Epithelial cell of prostate (primary cell): Measurements from ENCODE around the gene CYLD.

Source experiments
- DNase-seq: peaks from one replicate; pipeline ENCODE4 v3.0.0-alpha.2; 2011; ENCODE audit warnings: low read depth, low spot score
- H3K27ac ChIP-seq: fragments of 450-650 bp; 2 replicates; pipeline ENCODE4 v1.5.1; 2017; ENCODE audit warnings: mild to moderate bottlenecking

The CYLD gene

GRCh38 chr16:50812876-50813466 lies 71.1 kb downstream of the CYLD start:
- no peak for DNase-seq
- H3K27ac ChIP-seq: no peak overlapping the region

DNA sequence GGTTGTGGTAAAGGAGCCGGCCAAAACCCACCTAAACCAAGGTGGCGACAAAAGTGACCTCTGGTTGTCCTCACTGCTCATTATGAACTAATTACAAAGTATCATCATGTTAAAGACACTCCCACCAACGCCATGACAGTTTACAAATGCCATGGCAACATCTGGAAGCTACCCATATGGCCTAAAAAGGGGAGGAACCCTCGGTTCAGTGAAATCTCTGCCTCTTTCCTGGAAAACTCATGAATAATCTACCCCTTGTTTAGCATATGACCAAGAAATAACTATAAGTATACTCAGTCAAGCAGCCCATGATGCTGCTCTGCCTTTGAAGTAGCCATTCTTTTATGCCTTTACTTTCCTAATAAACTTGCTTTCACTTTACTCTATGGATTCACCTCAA lies 72.2 kb downstream of the CYLD start:
- no peak for DNase-seq
- no peak overlapping the region for H3K27ac ChIP-seq

- no peak for DNase-seq
- no peak overlapping the region for H3K27ac ChIP-seq
Measured at GRCh38 chr16:50814541-50814940, 72.7 kb downstream of the CYLD start.

DNA sequence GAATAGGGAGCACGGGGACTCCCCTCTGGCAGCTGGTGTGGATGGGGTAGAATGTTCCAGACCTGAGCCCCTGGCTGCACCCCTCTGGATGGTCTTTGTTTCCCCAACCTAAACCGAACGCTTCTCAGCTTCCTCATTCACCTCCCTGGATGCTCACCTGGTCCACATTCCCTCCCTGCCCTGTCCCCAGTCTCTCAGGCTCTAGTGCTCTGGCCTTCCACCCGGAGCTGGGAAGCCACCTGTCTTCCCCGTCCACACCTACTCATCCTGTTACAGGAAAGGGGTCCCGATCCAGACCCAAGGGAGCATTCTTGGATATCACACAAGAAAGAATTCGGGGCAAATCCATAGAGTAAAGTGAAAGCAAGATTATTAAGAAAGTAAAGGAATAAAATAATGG lies 73.5 kb downstream of the CYLD start:
- no peak for DNase-seq

GRCh38 chr16:50816901-50817555 lies 75.1 kb downstream of the CYLD start:
- no peak for DNase-seq

More for the DNA sequence above, 73.5 kb downstream of the CYLD start:
- H3K27ac ChIP-seq: no peak overlapping the region

DNA sequence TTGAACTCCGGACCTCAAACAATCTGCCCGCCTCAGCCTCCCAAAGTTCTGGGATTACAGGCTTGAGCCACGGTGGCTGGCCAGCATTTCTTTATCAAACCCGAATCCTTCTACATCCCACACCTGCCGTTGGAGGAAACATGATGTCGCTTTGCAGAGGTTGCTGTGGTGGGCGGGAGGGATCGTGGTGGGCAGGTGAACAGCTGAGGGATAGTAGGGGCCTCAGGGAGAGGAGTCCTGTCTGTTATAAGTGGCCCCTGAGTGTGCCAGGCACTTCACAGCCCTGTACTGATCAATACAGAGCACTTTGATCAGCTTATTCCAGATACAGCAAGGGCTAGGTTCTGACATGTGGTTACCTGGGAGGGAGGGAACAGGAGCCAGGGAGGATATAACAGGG lies 76.5 kb downstream of the CYLD start:
- DNase-seq: no peak
- no peak overlapping the region for H3K27ac ChIP-seq

More at GRCh38 chr16:50816901-50817555, 75.1 kb downstream of the CYLD start:
- H3K27ac ChIP-seq: no peak overlapping the region

DNA sequence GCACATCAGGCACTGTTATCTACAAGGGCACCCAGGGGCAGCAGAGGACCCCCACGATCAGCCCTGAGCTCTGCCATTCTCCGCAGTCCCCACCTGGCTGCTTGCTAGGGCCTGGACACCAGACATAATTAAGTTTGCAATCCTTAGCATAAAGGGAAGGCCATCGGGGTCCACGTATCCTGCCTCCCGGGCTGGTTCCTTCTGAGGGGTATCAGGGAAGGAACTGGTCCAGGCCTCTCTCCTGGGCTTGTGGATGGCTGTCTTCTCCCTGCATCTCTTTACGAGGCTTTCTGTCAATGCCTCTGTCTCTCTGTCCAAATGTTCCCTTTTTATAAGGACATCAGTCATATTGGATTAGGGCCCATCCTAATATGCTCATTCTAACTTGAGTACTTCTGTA lies 77.8 kb downstream of the CYLD start:
- DNase-seq: no peak
- no peak overlapping the region for H3K27ac ChIP-seq

DNA sequence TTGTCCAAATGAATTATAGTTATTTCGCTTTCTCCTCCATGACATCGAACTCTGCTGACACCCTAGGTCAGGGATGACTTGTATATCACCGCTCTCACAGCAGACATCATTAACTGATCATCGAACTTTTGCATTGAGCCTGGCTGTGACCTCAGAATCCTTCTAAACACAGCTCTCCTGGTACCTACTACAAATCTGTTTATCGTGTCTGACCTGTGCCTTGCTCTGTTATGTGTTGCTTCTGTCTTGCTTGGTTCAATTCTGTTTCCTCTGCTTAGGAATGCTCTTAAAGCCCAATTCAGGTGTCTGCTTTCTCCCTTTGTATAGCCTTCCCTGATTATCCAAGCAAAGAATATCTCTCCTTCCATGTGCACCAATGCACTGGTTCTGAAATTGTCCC lies 78.3 kb downstream of the CYLD start:
- DNase-seq: no peak
- H3K27ac ChIP-seq: no peak overlapping the region

DNA sequence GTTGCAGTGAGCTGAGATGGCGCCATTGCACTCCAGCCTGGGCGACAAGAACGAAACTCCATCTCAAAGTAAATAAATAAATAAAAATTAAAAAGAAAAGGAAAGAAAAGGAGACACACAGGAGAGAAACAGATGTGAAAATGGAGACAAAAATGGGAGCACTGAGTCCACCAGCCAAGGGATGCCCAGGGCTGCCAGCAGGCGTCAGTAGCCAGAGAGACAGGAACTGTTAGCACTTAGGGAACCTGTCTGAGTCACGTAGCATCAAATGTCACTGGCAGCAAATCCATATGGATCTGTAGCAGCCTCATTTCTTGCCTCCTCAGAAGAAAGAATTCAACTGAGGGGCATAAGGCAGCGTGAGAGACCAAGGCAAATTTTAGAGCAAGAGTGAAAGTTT lies 79.7 kb downstream of the CYLD start:
- H3K27ac ChIP-seq: no peak overlapping the region
- DNase-seq: no peak

DNA sequence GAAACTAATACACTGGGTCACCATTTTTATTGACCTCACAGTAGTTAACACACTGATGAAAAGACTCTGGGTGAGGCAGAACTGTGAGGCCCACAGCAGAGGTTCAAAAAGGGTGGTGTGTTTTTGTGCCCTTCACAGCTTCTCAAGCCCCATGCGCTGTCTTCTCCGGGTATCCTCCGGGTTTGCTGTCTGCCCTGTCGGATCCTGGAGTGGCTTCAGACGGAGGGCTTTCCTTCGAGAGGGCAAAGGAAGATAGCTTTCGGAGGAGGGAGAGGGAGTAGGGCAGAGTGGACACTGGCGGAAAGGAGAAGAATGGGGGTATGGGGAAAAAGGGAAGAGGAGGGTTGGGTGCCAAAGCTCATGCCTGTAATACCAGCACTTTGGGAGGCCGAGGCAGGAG lies 80.8 kb downstream of the CYLD start:
- no peak overlapping the region for H3K27ac ChIP-seq
- no peak for DNase-seq

DNA sequence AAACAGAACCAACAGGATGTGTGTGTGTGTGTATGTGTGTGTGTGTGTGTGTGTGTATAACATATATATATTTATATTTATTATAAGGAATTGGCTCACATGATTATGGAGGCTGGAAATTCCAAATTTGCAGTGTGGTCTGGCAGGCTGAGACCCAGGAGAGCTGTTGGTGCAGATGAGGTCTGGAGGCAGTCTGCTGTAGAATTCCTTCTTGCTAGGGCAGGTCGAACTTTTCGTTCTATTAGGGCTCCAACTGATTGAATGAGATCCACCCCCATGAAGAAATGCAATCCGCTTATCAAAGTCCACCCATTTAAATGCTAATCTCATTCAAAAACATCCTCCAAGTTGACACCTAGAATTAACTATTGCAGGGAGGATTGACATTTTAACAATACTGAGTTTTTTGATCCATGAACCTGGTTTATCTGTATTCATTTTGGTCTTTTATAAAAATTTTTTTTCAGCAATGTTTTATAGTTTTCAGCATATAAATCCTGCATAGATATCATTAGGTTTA lies 85.0 kb downstream of the CYLD start:
- no peak for DNase-seq
- no peak overlapping the region for H3K27ac ChIP-seq

DNA sequence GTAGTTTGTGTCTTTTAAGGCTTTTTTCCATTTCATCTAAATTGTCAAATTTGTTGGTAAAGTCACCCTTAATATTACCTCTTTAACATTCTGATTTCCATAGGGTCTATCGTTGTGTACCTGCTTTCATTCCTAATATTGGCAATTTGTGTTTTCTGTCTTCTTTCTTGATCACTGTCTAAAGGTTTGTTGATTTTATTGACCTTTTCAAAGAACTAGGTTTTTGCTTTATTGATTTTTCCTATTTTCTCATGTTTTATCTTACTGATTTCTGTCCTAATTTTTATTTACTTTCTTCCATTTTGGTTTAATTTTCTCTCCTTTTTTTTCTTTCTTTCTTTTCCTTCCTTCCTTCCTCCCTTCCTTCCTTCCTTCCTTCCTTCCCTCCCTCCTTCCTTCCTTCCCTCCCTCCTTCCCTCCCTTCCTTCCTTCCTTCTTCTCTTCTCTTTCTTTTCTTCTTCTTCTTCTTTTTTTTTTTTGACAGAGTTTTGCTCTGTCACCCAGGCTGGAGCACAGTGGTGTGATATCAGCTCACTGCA lies 86.3 kb downstream of the CYLD start:
- no peak overlapping the region for H3K27ac ChIP-seq
- DNase-seq: no peak

DNA sequence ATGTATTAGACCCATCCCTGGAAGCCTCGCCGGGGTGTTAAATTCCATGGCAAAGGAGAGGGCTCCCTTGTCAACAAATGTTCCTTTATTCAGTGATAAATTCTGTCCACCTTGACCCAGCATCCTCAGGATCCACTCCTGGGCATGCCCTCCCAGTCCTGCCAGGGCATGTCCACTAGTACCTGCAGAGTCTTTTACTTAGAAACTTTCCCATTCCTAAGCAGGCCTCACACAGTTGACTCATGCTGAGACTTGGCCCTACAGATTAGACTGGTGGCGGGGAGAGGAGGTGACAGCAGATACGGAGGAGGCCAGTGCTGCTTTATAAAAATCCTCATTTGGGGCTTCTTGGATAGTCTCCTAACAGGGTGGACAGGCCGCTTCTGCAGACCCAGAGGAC lies 88.8 kb downstream of the CYLD start:
- peak overlapping the region; percentile 36 for H3K27ac ChIP-seq

GRCh38 chr16:50831751-50832150 lies 89.9 kb downstream of the CYLD start:
- DNase-seq: no peak

More for the DNA sequence above, 88.8 kb downstream of the CYLD start:
- DNase-seq: peak; percentile 20

GRCh38 chr16:50833929-50834328 lies 92.0 kb downstream of the CYLD start:
- H3K27ac ChIP-seq: no peak overlapping the region
- no peak for DNase-seq

More at GRCh38 chr16:50831751-50832150, 89.9 kb downstream of the CYLD start:
- no peak overlapping the region for H3K27ac ChIP-seq

GRCh38 chr16:50834701-50835100 lies 92.8 kb downstream of the CYLD start:
- H3K27ac ChIP-seq: no peak overlapping the region
- no peak for DNase-seq

DNA sequence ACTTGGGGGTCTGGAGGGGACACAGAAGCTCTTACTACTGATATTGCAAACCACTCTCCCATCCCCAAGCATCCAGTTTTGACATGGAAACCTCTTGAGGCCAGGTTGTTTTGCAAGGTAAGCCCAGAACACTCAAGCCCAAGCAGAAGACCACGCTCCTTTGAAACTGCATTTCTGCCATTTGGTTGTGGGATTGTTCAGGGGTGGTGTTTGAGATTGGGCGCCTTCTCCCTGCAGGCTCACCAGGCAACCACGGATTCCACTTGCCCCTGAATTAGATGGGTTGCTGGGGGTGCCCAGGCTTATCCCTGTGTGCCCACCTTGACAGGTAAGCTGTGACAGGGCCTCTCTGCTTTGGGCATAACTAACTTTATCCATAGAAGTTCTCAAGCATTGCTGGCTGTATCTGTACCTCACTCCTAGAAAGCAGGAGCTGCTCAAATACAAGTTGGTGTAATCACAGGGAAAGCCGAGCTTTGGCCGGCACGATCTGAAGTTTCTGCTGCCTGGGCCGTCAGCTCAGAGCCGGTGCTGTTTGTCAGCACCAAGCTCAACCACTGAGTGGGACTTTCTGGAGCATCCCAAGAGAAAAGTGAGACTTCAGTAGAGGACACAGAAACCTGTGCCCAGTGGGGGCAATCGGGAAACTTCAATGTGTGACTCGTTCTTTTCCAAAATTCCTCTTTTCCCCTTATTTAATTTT lies 93.6 kb downstream of the CYLD start:
- no peak overlapping the region for H3K27ac ChIP-seq
- DNase-seq: no peak

DNA sequence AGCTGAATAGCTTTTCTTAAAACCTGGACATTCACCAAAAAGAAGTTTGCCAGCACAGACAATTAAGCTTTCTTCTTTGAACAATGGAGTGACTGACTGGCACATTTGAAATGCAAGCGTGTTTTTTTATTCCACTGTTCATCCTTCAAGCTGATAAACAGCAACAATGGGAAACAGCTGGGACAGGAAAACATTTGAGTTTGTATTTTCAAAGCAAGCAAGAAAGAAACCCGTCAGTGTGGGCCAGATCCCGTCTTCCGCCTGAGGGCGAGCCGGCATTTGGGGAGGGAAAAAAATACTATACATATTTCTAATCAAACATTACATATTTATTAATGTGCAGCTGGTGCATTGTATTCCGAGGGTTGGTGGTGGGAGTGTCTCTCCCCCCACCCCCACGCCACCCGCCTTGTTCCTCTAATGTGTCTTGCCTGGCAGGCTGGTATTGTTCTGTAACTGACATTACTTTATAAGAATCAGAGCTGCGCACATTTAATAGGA lies 94.3 kb downstream of the CYLD start:
- no peak overlapping the region for H3K27ac ChIP-seq
- DNase-seq: no peak

DNA sequence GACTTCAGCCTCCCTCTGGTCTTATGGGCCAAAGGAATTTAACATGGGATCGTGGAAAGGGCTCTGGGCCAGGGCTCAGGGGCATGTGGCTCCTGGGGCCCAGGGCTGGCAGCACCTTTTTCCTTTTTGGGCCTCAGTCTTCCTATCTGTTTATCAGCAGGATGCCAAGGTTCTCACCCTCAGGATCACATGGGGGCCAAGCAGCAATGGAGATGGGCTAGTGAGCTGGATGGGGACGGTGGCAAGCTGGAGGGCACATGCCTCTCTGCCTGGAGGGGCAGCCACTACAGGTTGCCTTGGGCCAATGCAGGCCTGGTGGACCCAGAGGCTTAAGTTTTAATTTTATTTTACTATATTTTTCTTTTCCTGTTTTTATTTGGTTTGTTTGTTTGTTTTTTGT lies 95.4 kb downstream of the CYLD start:
- no peak overlapping the region for H3K27ac ChIP-seq
- DNase-seq: no peak

GRCh38 chr16:50838165-50838564 lies 96.3 kb downstream of the CYLD start:
- H3K27ac ChIP-seq: peak overlapping the region; percentile 11
- DNase-seq: peak; percentile 2

DNA sequence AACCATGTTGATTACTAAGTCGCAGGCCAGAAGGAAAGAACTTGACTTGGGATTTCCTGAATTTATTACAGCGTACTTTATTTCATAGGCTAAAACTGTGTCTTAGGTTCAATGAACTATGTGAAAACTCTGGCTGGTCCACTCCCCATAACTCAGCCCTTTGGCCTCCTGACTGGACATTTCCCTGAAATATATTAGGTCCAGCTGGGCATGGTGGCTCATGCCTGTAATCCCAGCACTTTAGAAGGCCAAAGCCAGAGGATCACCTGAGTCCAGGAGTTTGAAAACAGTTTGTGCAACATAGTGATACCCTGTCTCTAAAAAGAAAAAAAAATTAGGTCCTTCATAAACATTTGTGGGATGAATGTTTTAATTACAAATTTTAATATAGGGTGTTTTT lies 97.0 kb downstream of the CYLD start:
- no peak for DNase-seq

More for the DNA sequence above, 97.0 kb downstream of the CYLD start:
- no peak overlapping the region for H3K27ac ChIP-seq
